H1 (cell line): ENCODE results near the gene RERG. TPM values are rescaled to one million over a fixed set of nuclear protein-coding genes. Genes with fewer than 3 reads are reported as not detected.

Source experiments
- CTCF ChIA-PET: fragments of 300-600 bp; sonication (Branson Sonifier 250); formaldehyde crosslinking; loops from one replicate; lab custom pipeline; 2021; ENCODE audit not compliant: partially characterized antibody; lab: Charles Lee
- POLR2A ChIA-PET: fragments of 300-600 bp; sonication (Branson Sonifier 250); formaldehyde crosslinking; loops from one replicate; lab custom pipeline; 2021; ENCODE audit warnings: inconsistent platforms; ENCODE audit not compliant: partially characterized antibody; lab: Charles Lee
- DNase-seq, 2 experiments: peaks; one replicate each; pipeline versions ENCODE4 v3.0.0 to v3.0.0-alpha.2; 2010 to 2022; ENCODE audit warnings: low spot score in 2 of 2, low read depth in 1 of 2, mixed read lengths in 1 of 2
- FAIRE-seq: peaks from 2 replicates; lab custom pipeline; 2011; peaks lifted over from hg19 to GRCh38; lab: Jason Lieb, UNC
- H2AFZ ChIP-seq: 2 replicates; pipeline ENCODE4 v1.8.1; 2012; ENCODE audit warnings: low read length, inconsistent platforms
- H2AK5ac ChIP-seq: 2 replicates; pipeline ENCODE4 v1.6.1; 2013; ENCODE audit warnings: low read depth, low read length
- H2BK120ac ChIP-seq: replicated peaks from 2 replicates; pipeline ENCODE3; 2013; ENCODE audit warnings: low read depth, low read length, inconsistent platforms
- H2BK12ac ChIP-seq: 2 replicates; pipeline ENCODE4 v1.6.1; 2013; ENCODE audit warnings: low read depth, low read length
- H2BK15ac ChIP-seq: 2 replicates; pipeline ENCODE4 v1.6.1; 2013; ENCODE audit warnings: low read length
- H2BK20ac ChIP-seq: 2 replicates; pipeline ENCODE4 v1.6.1; 2013; ENCODE audit warnings: low read length
- H2BK5ac ChIP-seq: 2 replicates; pipeline ENCODE4 v1.6.1; 2013; ENCODE audit warnings: low read depth, low read length
- H3K14ac ChIP-seq: 2 replicates; pipeline ENCODE4 v1.6.1; 2013; ENCODE audit warnings: inconsistent platforms; ENCODE audit not compliant: insufficient read length
- H3K18ac ChIP-seq: 2 replicates; pipeline ENCODE4 v1.6.1; 2013; ENCODE audit warnings: low read length; ENCODE audit errors: extremely low read depth
- H3K23ac ChIP-seq: 2 replicates; pipeline ENCODE4 v1.6.1; 2013; ENCODE audit warnings: inconsistent platforms; ENCODE audit not compliant: insufficient read length
- H3K23me2 ChIP-seq: 2 replicates; pipeline ENCODE4 v1.6.1; 2013; ENCODE audit warnings: low read depth, low read length
- H3K27ac ChIP-seq: 2 replicates; pipeline ENCODE4 v1.6.1; 2011; ENCODE audit warnings: low read depth, low read length, inconsistent platforms
- H3K27me3 ChIP-seq, 4 experiments: replicated peaks in 1 of 4; 1 replicate in 1 of 4; 2 replicates in 3 of 4; pipeline versions ENCODE4 v1.6.1 to v1.8.1; 2011 to 2013; ENCODE audit warnings: low read length in 3 of 4, mild to moderate bottlenecking in 3 of 4, inconsistent platforms in 2 of 4, mixed read lengths in 2 of 4, moderate library complexity in 1 of 4; ENCODE audit not compliant: control insufficient read depth in 3 of 4, insufficient read depth in 3 of 4; ENCODE audit errors: extremely low read depth in 1 of 4
- H3K36me3 ChIP-seq, 4 experiments: 2 replicates each; pipeline versions ENCODE4 v1.6.1 to v1.8.1; 2011 to 2013; ENCODE audit warnings: mild to moderate bottlenecking in 4 of 4, low read length in 3 of 4, moderate library complexity in 2 of 4, control low read depth in 1 of 4, inconsistent platforms in 1 of 4; ENCODE audit not compliant: insufficient read depth in 4 of 4, control insufficient read depth in 2 of 4
- H3K4ac ChIP-seq: replicated peaks from 2 replicates; pipeline ENCODE3; 2013; ENCODE audit warnings: low read length, low read depth, mixed read lengths, inconsistent platforms; ENCODE audit not compliant: insufficient read length
- H3K4me1 ChIP-seq, 4 experiments: replicated peaks in 1 of 4; 1 replicate in 1 of 4; 2 replicates in 3 of 4; pipeline versions ENCODE4 v1.6.1 to v1.8.1; 2011 to 2013; ENCODE audit warnings: low read length in 3 of 4, inconsistent platforms in 2 of 4, mixed read lengths in 1 of 4; ENCODE audit not compliant: insufficient read depth in 4 of 4, control insufficient read depth in 3 of 4
- H3K4me2 ChIP-seq, 2 experiments: 2 replicates each; pipeline versions ENCODE4 v1.6.1 to v1.8.1; 2011 to 2013; ENCODE audit warnings: low read depth in 2 of 2, low read length in 2 of 2, control low read depth in 1 of 2, inconsistent platforms in 1 of 2, mild to moderate bottlenecking in 1 of 2; ENCODE audit not compliant: insufficient read depth in 1 of 2
- H3K4me3 ChIP-seq, 4 experiments: fragments of 200-600, 300-600 bp in 1 of 4; sonication (generic), shearing (Covaris generic), sonication (Bioruptor Twin) in 1 of 4; 2 replicates each; pipeline versions ENCODE4 v1.5.1 to v1.8.1; 2011 to 2016; ENCODE audit warnings: low read length in 4 of 4, low read depth in 3 of 4, control low read depth in 2 of 4, inconsistent platforms in 2 of 4, mild to moderate bottlenecking in 2 of 4, mixed read lengths in 1 of 4, moderate library complexity in 1 of 4; ENCODE audit not compliant: insufficient read depth in 2 of 4; ENCODE audit errors: extremely low read depth in 1 of 4
- H3K56ac ChIP-seq: replicated peaks from 2 replicates; pipeline ENCODE3; 2013; ENCODE audit warnings: low read depth, mild to moderate bottlenecking, mixed read lengths, low read length, inconsistent platforms; ENCODE audit not compliant: insufficient read length
- H3K79me1 ChIP-seq: 2 replicates; pipeline ENCODE4 v1.6.1; 2013; ENCODE audit warnings: low read depth, low read length, control low read depth
- H3K79me2 ChIP-seq, 2 experiments: 2 replicates each; pipeline versions ENCODE4 v1.6.1 to v1.8.1; 2012 to 2013; ENCODE audit warnings: low read length in 2 of 2, mild to moderate bottlenecking in 2 of 2, inconsistent platforms in 1 of 2; ENCODE audit not compliant: insufficient read depth in 2 of 2, control insufficient read depth in 1 of 2
- H3K9ac ChIP-seq, 4 experiments: replicated peaks in 1 of 4; 1 replicate in 1 of 4; 2 replicates in 3 of 4; pipeline versions ENCODE4 v1.6.1 to v1.8.1; 2011 to 2013; ENCODE audit warnings: low read depth in 3 of 4, low read length in 3 of 4, control low read depth in 2 of 4, mild to moderate bottlenecking in 2 of 4, moderate library complexity in 2 of 4, inconsistent platforms in 1 of 4; ENCODE audit errors: extremely low read depth in 1 of 4
- H3K9me3 ChIP-seq, 2 experiments: 2 replicates each; pipeline versions ENCODE4 v1.6.1 to v1.8.1; 2012 to 2013; ENCODE audit warnings: mild to moderate bottlenecking in 2 of 2, moderate library complexity in 2 of 2, control low read depth in 1 of 2, inconsistent platforms in 1 of 2, low read depth in 1 of 2, low read length in 1 of 2, mixed read lengths in 1 of 2; ENCODE audit not compliant: insufficient read depth in 2 of 2
- H4K20me1 ChIP-seq, 2 experiments: replicated peaks in 1 of 2; 2 replicates each; pipeline versions ENCODE3 to v1.8.1; 2011 to 2013; ENCODE audit warnings: inconsistent platforms in 2 of 2, low read length in 2 of 2, mild to moderate bottlenecking in 1 of 2; ENCODE audit not compliant: insufficient read depth in 2 of 2, control insufficient read depth in 1 of 2
- H4K5ac ChIP-seq: 2 replicates; pipeline ENCODE4 v1.6.1; 2013; ENCODE audit warnings: low read length, low read depth, mixed read lengths, inconsistent platforms; ENCODE audit not compliant: insufficient read length
- H4K8ac ChIP-seq: 2 replicates; pipeline ENCODE4 v1.8.0; 2013; ENCODE audit warnings: mild to moderate bottlenecking, moderate library complexity, low read length, inconsistent platforms; ENCODE audit not compliant: insufficient read depth; ENCODE audit errors: extremely low read depth
- H4K91ac ChIP-seq: replicated peaks from 2 replicates; pipeline ENCODE3; 2013; ENCODE audit warnings: low read length, mixed read lengths, inconsistent platforms; ENCODE audit not compliant: insufficient read length
- ASH2L ChIP-seq: fragments of 200-600, 300-600 bp; sonication (generic); IDR thresholded peaks from one replicate; pipeline ENCODE4 v1.7.1; 2017; ENCODE audit warnings: low read length
- ATF2 ChIP-seq: IDR thresholded peaks from 2 replicates; pipeline ENCODE4 v1.6.1; 2012; ENCODE audit warnings: low read length, inconsistent platforms
- CBX8 ChIP-seq: fragments of 300-800, 300-1000 bp; sonication (generic); IDR thresholded peaks from 2 replicates; pipeline ENCODE4 v1.7.1; 2016; ENCODE audit warnings: low read depth, low read length, borderline replicate concordance
- CEBPB ChIP-seq: IDR thresholded peaks from 2 replicates; pipeline ENCODE4 v1.6.1; 2012; ENCODE audit warnings: low read depth, low read length
- CHD1 ChIP-seq: IDR thresholded peaks from 2 replicates; pipeline ENCODE4 v1.6.1; 2012; ENCODE audit warnings: low read depth, low read length, improper control_type of control experiment
- CREB1 ChIP-seq: IDR thresholded peaks from 2 replicates; pipeline ENCODE4 v1.6.1; 2012; ENCODE audit warnings: inconsistent platforms
- CTBP2 ChIP-seq: IDR thresholded peaks from 2 replicates; pipeline ENCODE4 v1.7.0; 2011; ENCODE audit warnings: borderline replicate concordance, mild to moderate bottlenecking, moderate library complexity, mixed read lengths, low read length; ENCODE audit not compliant: insufficient read depth, insufficient read length
- EGR1 ChIP-seq: IDR thresholded peaks from 2 replicates; pipeline ENCODE4 v1.6.1; 2011; ENCODE audit warnings: low read depth, low read length, borderline replicate concordance
- HDAC2 ChIP-seq, 2 experiments: fragments of 300-600 bp in 1 of 2; sonication (generic) in 1 of 2; IDR thresholded peaks; 2 replicates each; pipeline ENCODE4 v1.6.1; 2011 to 2012; ENCODE audit warnings: low read depth in 2 of 2, low read length in 2 of 2, mild to moderate bottlenecking in 2 of 2, moderate library complexity in 2 of 2, borderline replicate concordance in 1 of 2, inconsistent platforms in 1 of 2
- HDAC6 ChIP-seq: IDR thresholded peaks from one replicate; pipeline ENCODE4 v1.7.1; 2012; ENCODE audit warnings: low read depth, mild to moderate bottlenecking, inconsistent platforms, low read length, moderate library complexity
- RNF2 ChIP-seq: fragments of 200-900, 300-1000 bp; sonication (generic); IDR thresholded peaks from 2 replicates; pipeline ENCODE4 v1.7.1; 2016; ENCODE audit warnings: borderline replicate concordance, low read depth, mild to moderate bottlenecking, antibody characterized with exemption, low read length; ENCODE audit not compliant: poor library complexity, severe bottlenecking; ENCODE audit errors: missing control alignments
- RXRA ChIP-seq: IDR thresholded peaks from 2 replicates; pipeline ENCODE4 v1.6.1; 2011; ENCODE audit warnings: low read depth, mild to moderate bottlenecking, low read length, moderate library complexity; ENCODE audit not compliant: insufficient read depth
- SIRT6 ChIP-seq: IDR thresholded peaks from one replicate; pipeline ENCODE4 v1.7.1; 2012; ENCODE audit warnings: low read length, inconsistent platforms
- WGBS, 2 experiments: shearing (Covaris generic) in 1 of 2; methylation state at CpG; one replicate each; pipeline versions ENCODE4 v1.1.6 to v1.1.7; 2013 to 2015; ENCODE audit warnings: low lambda C conversion rate in 2 of 2, mixed read lengths in 2 of 2, inconsistent platforms in 1 of 2, low coverage in 1 of 2, missing lambda C conversion rate in 1 of 2; ENCODE audit not compliant: insufficient replicate concordance in 2 of 2, insufficient coverage in 1 of 2, insufficient read length in 1 of 2; ENCODE audit errors: extremely low coverage in 1 of 2, missing lambda C conversion rate in 1 of 2; 5-methylcytosine and 5-hydroxymethylcytosine counted together
- polyA plus RNA-seq, 7 experiments: library from polyadenylated mRNA; depleted of rRNA in 3 of 7; stranded (reverse) in 5 of 7; unstranded in 2 of 7; fragments of >200 nt in 5 of 7; fragments of 200-250 nt in 2 of 7; gene quantifications; 1 replicate in 5 of 7; 2 replicates in 1 of 7; 4 replicates in 1 of 7; pipeline versions ENCODE4 v1.2.1 to v1.2.3, GENCODE V29; 2011 to 2013; ENCODE audit warnings: missing spikeins in 2 of 7, mixed read lengths in 2 of 7
- total RNA-seq: library from RNA; stranded (reverse); fragmentation: NEBNext Ultra II Directional; extraction: Animal tissue kit (Norgen Biotek cat#: 25700); gene quantifications from 2 replicates; pipeline ENCODE4 v1.2.1, GENCODE V29; 2021

RERG gene
- total and polyA plus RNA-seq, 2 of the 8 experiments (the other 6 are each of a cell fraction or from before 2014, with no cell fraction given), result 0.12 to 0.86 TPM

GRCh38 chr12:15142711-15143110 is 78.5 kb downstream of the RERG start:
- Histone ChIP-seq H4K91ac (no peak overlapping the region), H3K56ac (no peak overlapping the region), H4K20me1 (no peaks in the 10 kb centered on the region), H3K79me2 (no peaks in the 10 kb centered on the region), H4K8ac (no peak overlapping the region), H3K23me2 (no peaks in the 10 kb centered on the region), H3K36me3 (no peaks in the 10 kb centered on the region), H3K9ac (no peak overlapping the region), H3K4ac (no peak overlapping the region), H3K27me3 (no peaks in the 10 kb centered on the region), H2BK120ac (no peak overlapping the region), H4K5ac (no peak overlapping the region), H3K18ac (no peak overlapping the region), H3K23ac (no peak overlapping the region), H3K14ac (no peak overlapping the region), H2BK5ac (no peak overlapping the region), H3K9me3 (no peaks in the 10 kb centered on the region), H3K4me3 (no peak overlapping the region), H2BK20ac (no peak overlapping the region), H2BK15ac (no peak overlapping the region), H3K79me1 (no peaks in the 10 kb centered on the region), H2BK12ac (no peak overlapping the region), H2AFZ (no peak overlapping the region), H3K27ac (no peak overlapping the region), H3K4me2 (no peak overlapping the region), H3K4me1 (no peaks in the 10 kb centered on the region), H2AK5ac (no peak overlapping the region)
- POLR2A ChIA-PET, result no interaction called here
- FAIRE-seq, result no peak
- CTCF ChIA-PET, result interaction anchor here (0.9 to 1.8 kb wide), 4 partner anchors 10 to 79 kb away, joined by 3 to 5 read pairs (median 4); partner anchors contain the start of gene RERG
- no peak for DNase-seq
- WGBS, 2 experiments, result 84% methylated on average over 2 of the region's 2 CpGs; no CpG with 5 or more reads in 1 of the 2 experiments
- TF ChIP-seq CBX8 (no peak), CHD1 (no peak), HDAC2 (IDR thresholded peaks at IDR 0.05; ENCODE audit: borderline replicate concordance in 1 of 2, low read depth in 2 of 2, low read length in 2 of 2) (no peak), SIRT6 (no peak), HDAC6 (no peak), CEBPB (no peak), CREB1 (no peak), RNF2 (no peak), EGR1 (no peak), ASH2L (no peak), RXRA (no peak), ATF2 (no peak), CTBP2 (no peak)
